ENCODE results near the gene FXYD5.
"Not testable (repeated sequence)": the region's sequence is repeated elsewhere in the genome, so short reads cannot be mapped to it uniquely, and the experiment has no call there.

FXYD5 gene

DNA sequence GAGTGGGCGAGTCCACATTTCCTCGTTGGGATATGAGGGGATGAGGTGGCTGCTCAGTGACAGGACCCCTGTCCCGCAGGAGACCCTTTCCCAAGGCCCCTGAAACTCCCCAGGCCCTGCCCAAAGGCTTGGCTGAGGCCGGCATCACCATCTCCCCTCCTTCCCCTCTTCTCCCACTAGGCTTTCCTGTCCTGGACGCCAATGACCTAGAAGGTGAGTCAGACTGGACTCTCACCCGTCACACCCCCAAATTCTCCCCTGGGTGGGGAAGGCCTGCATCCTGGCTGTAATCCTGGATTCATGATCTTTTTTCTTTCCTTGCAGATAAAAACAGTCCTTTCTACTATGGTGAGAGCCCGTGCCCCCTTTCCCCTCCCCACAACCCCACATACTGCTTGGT is 33.6 kb upstream of the FXYD5 start:
- no peak for DNase-seq

DNA sequence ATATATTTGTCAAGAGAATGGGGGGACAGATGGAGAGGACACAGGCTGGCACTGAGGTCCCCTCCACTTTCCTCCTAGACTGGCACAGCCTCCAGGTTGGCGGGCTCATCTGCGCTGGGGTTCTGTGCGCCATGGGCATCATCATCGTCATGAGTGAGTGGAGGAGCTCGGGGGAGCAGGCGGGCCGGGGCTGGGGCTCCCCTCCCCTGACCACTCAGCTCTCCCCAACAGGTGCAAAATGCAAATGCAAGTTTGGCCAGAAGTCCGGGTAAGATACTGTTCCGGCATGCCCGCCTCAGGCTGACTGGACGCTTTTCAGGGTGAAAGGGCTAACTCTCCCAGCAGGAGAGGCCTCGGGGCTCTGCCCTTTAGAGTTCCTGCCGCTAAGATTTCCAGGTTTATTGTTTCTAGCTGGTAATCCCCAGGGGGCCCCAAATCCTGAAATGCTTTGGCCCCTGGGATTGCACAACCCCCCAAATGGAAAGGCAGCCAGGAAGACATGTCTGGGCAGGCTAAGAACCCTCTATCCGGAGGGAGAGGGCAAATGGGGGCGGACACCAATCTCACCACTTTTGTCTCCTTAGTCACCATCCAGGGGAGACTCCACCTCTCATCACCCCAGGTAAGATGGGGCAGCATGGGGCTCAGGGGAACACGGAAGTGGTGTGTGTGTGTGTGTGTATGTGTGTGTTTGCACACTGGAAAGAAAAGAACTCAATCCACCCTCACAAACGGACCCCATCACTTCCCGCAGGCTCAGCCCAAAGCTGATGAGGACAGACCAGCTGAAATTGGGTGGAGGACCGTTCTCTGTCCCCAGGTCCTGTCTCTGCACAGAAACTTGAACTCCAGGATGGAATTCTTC is 31.6 kb upstream of the FXYD5 start:
- no peak for DNase-seq

DNA sequence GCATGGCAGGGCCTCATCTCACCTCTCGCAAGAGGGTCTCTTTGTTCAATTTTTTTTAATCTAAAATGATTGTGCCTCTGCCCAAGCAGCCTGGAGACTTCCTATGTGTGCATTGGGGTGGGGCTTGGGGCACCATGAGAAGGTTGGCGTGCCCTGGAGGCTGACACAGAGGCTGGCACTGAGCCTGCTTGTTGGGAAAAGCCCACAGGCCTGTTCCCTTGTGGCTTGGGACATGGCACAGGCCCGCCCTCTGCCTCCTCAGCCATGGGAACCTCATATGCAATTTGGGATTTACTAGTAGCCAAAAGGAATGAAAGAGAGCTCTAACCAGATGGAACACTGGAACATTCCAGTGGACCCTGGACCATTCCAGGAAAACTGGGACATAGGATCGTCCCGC is 31.0 kb upstream of the FXYD5 start:
- no peak for DNase-seq

DNA sequence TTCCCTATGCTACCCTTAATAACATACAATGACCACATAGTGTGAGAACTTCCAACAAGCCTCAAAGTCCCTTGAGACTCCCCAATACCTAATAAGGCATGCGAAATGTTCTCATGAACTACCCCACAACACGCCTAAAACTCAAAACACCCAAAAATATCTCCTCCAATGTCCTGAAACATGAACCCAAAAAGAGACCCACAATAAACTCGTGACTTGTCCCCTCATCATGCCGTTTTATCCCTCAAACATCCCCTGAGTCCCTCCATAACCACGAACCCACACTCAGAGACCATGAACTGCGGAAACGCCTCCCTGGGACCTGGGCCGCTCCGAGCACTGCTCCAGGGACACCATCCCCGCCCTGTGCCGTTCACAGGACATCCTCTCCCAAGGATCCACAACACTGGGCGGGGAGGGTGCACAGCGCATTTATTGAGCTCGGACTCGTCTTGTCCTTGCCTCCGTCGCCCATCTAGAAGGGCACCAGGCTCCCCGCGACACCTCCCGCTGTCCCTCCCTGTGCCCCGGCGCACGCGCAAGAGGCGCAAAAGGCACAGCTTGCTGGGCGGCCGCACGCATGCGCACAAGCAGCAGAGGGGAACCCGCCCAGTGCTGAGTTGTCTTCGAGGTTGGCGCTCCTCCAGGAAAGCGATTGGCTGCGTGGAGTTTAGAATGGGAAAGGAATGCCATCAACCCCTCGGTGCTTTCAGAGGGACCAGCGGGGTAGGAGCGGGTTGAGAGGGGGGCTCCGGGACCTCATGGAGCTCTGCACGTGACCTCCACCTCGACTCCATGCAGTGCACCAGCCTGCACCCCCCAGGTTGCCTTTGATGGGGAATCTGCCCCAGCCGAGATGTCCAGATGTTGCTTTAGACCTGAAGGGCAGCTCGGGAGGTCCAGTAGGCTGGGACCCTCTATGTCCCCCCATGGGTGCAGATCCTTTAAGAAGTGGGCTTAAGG is 30.2 kb upstream of the FXYD5 start:
- peak; percentile 90 for DNase-seq

GRCh38 chr19:35125270-35125717 is 29.2 kb upstream of the FXYD5 start:
- DNase-seq, result no peak

- no peak for DNase-seq
Measured at GRCh38 chr19:35125749-35126623, 28.5 kb upstream of the FXYD5 start.

- DNase-seq, result no peak
Measured at GRCh38 chr19:35126624-35126959, 27.9 kb upstream of the FXYD5 start.

DNA sequence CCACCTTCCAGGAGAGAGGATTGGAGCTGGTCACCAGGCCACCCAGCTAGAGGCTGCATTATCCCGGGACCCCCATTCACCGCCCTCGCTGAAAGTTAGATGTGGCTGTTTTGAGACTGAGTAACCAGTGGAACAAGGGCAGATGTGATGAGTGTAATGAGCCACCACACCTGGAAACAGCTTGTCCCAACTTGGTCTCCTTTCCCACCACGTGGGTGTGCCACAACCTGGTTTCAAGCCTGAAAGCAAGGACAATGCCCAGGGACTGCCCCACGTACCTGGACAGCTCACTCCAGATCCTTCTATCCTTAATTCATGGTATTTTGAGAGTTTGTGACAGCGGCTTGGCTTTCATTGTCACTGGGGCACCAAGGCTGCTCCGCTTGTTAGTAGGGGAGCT is 26.7 kb upstream of the FXYD5 start:
- no peak for DNase-seq

- no peak for DNase-seq
Measured at GRCh38 chr19:35128398-35129057, 26.0 kb upstream of the FXYD5 start.

GRCh38 chr19:35129724-35130274 is 24.7 kb upstream of the FXYD5 start:
- not testable (repeated sequence) for DNase-seq

DNA sequence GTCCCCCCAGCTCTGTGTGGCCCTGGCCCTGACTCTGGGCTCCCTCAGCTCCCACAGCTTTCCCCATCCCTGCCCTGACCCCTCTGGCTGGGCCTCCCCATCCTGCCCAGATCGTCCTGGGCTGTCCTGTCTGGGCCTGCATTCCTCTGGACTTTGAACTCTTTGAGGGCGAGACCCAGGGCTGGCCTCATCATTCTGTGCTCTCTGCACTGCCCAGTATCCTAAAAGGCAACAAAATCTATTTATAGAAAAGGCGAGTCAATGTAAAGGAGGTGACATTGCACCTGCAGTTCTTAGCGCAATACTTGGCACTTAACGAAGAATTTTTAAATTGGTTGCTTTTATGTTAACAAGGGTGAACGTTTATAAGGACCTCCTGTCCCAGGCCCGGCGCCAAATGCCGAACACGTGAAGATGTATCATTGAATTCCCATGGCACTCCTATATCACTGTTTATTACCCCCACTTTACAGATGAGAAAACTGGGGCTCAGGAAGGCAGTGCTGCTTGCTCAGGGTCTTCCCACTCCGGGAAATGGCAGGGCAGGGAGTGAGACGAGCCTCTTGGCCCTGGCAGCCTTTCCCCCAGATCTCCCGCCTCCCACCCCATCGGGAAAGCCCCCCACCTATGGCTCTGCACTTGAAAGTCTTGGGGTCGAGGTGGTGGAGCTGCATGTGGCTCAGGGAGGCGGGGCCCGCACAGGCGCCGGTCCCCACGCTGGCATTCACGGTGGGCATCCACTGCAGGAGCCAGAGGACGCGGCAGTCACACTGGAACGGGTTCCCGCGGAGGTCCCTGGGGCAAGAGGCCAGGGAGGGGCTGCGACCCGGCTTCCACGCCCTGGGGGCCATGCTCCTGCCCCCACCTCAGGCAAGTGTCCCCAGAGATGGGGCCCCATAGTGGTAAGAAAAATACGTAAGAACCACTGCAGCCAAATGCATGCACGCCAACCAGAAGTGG is 23.5 kb upstream of the FXYD5 start:
- DNase-seq, result no peak

DNA sequence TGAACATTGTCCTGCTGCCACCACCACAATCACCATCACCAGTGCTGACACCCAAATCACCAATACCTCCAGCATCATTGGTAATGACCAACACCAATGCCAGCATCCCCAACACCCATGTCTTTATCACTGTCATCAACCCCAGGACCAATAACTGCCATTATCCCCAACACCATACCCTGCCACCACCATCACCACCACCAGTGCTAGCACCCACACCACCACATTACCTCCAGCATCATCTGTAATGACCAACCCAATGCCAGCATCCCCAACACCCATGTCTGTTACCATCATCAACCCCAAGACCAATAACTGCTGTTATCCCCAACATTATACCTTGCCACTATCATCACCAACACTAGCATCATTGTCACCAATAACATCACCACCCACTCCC is 22.3 kb upstream of the FXYD5 start:
- DNase-seq, result no peak

- no peak for DNase-seq
Measured at GRCh38 chr19:35133826-35134225, 20.7 kb upstream of the FXYD5 start.

- no peak for DNase-seq
Measured at GRCh38 chr19:35134601-35135242, 19.8 kb upstream of the FXYD5 start, which contains the start of gene LGI4. LGI4 (minus strand) TSS chr19:35135059; CDS start chr19:35134680, 379 bp downstream.

- peak; percentile 72 for DNase-seq
Measured at GRCh38 chr19:35135389-35135909, 19.1 kb upstream of the FXYD5 start.

DNA sequence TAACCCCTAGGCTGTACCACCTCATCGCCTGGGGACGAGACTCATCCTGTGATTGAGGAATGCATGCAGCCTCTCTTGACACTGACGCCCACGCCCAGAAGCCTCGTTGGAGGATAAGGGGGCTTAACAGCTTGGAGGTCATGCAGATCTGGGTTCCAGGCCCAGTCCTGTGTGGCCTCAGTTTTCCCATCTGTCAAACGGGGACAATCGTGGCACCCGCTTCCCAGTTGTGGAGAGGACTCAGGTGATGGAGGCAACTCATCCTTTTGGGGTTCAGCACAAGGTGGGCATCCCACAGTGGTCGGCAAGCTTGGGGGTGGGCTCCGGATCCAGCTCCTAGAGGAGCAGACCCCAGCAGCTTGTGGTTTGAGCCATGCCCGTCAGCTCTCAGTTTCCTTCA is 18.3 kb upstream of the FXYD5 start:
- DNase-seq, result no peak

DNA sequence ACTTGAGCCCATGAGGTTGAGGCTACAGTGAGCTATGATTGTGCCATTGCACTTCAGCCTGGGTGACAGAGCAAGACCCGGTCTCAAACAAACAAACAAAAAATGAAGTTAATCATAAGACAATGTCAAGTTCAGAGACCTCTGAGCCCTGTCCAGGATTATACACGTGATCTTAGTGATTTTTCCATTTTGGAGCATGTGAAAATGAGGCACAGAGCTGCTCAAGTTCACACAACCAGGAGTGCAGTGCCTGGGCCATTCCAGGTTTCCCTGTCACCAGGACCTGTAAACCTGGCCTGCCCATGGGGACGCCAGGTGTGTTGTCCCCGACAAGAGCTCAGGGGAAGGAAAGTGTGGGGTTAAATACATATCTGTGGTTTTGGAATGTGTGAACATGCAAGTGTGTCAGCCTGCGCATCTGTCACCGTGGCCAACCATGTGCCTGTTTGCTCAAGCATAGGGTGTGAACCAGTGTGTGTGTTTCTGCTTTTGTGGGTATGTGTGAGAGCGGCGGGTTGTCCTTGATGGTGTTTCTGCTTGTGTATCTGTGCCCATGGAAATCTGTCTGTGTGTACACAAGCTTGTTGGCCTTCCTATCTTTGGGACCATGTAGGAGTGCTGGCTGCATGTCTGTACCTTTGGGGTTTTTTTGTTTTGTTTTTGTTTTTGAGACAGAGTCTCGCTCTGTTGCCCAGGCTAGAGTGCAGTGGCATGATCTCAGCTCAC is 17.4 kb upstream of the FXYD5 start:
- no peak for DNase-seq

DNA sequence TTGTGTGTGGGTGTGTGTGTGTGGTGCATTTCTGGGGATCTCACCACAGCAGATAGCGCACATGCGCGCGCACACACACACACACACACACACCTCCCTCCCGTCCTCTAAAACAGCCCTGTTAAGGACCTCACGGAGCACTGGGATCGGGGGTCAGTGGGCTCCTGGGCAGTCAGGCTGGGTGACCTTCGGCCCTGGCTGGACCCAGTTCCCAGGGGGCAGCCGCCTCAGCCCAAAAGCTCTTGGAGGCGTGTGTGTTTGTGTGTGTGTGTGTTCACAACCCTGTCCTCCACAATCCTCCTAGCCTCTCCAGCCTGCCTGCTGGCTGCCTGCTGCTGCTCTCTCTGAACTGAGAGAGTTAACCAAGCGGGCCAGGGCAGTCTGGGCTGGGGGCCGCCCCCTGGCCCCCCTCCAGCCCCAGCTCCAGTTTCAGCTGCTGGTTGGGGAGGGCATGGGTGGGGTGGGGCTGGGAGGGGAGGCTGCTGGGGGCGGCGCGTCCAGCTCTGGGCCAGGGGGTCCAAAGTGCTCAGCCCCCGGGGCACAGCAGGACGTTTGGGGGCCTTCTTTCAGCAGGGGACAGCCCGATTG is 16.1 kb upstream of the FXYD5 start, which contains the start of gene FXYD1:
FXYD1 (plus strand) TSS at position 520 of the 588 bp plus-strand sequence. CDS start 1,256 bp downstream, outside the sequence.
- DNase-seq, result no peak
